GM12891 (cell line): ENCODE measurements around the gene IGFL3.

Experiments
- POLR2AphosphoS5 ChIP-seq: IDR thresholded peaks from 2 replicates; pipeline ENCODE4 v1.6.1; 2011; ENCODE audit warnings: low read depth, low read length, control low read depth
- TAF1 ChIP-seq: IDR thresholded peaks from 2 replicates; pipeline ENCODE4 v1.6.1; 2011; ENCODE audit warnings: low read depth, low read length, control low read depth

DNA sequence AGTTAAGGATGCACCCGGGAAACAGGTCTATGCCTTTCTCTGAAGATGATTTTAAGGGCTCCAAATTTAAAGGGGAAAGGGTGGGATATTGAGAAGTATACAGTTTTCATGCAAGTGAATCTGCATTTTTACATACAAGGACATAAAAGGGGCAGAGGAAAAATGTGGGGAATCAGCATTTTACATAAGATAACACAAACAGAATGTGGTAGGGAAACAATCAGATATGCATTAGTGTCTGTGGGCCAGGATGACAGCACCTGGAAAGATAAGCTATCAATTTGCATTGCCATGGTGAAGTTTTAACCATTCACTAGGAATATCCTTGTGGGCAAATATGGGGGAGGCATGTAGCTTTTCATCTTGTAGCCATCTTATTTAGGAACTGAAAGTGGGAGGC lies 24.1 kb downstream of the IGFL3 start:
- TF ChIP-seq TAF1 (no peak), POLR2AphosphoS5 (no peak)
